ENCODE measurements around the gene GGTLC2.

- TF ChIP-seq POLR2A (IDR thresholded peaks at IDR 0.05; ENCODE audit: low read length) (no peak), GATA1 (IDR thresholded peaks at IDR 0.05; ENCODE audit: low read depth, low read length) (no peak)
Measured at GRCh38 chr22:22600531-22601261, 43.7 kb upstream of the GGTLC2 start.

Measured in erythroblast (primary cell).